IMR-90 (cell line): Measurements from ENCODE around the gene PGS1. TPM values are rescaled to one million over a fixed set of nuclear protein-coding genes. Genes with fewer than 3 reads are reported as not detected.

Source experiments
- ATAC-seq: fragments of 200-7000 bp; cut with Tn5 transposase; 2 replicates; pipeline ENCODE4 v1.9.1; 2020; ENCODE audit warnings: low read depth, mild to moderate bottlenecking, moderate library complexity
- BruUV-seq: library from RNA; stranded (reverse); fragments of 400-500 nt; replicated peaks from 2 replicates; lab custom pipeline; 2021; lab: Mats Ljungman, UMichigan
- CTCF ChIA-PET: fragments of 300-600 bp; formaldehyde crosslinking; extraction: SDS; loops from one replicate; lab custom pipeline; 2021; ENCODE audit warnings: antibody characterized with exemption; lab: Yijun Ruan, JAX
- POLR2A ChIA-PET: fragments of 300-600 bp; sonication (Branson Sonifier 250); formaldehyde crosslinking; loops from one replicate; lab custom pipeline; 2022; ENCODE audit warnings: antibody characterized with exemption; ENCODE audit not compliant: unreplicated experiment; lab: Charles Lee
- DNase-seq: peaks from one replicate; pipeline ENCODE4 v3.0.0; 2013
- H2AFZ ChIP-seq: replicated peaks from 2 replicates; pipeline ENCODE3; 2013; ENCODE audit warnings: low read length, mild to moderate bottlenecking; ENCODE audit not compliant: poor library complexity
- H2AK5ac ChIP-seq: 2 replicates; pipeline ENCODE4 v1.6.1; 2013; ENCODE audit warnings: low read depth, low read length, inconsistent platforms
- H2AK9ac ChIP-seq: replicated peaks from 2 replicates; pipeline ENCODE3; 2013; ENCODE audit warnings: mild to moderate bottlenecking, low read depth, low read length, moderate library complexity; ENCODE audit not compliant: poor library complexity
- H2BK120ac ChIP-seq: 2 replicates; pipeline ENCODE4 v1.6.1; 2013; ENCODE audit warnings: low read depth, low read length, inconsistent platforms
- H2BK15ac ChIP-seq: 3 replicates; pipeline ENCODE4 v1.6.1; 2013; ENCODE audit warnings: low read depth, low read length, inconsistent platforms
- H2BK20ac ChIP-seq: 2 replicates; pipeline ENCODE4 v1.6.1; 2013; ENCODE audit warnings: low read depth, mild to moderate bottlenecking, inconsistent platforms, low read length, moderate library complexity
- H2BK5ac ChIP-seq: 2 replicates; pipeline ENCODE4 v1.6.1; 2013; ENCODE audit warnings: mild to moderate bottlenecking, low read depth, low read length, inconsistent platforms; ENCODE audit not compliant: poor library complexity, severe bottlenecking
- H3K14ac ChIP-seq: replicated peaks from 2 replicates; pipeline ENCODE4 v1.6.1; 2013; ENCODE audit warnings: low read depth, low read length, inconsistent platforms
- H3K18ac ChIP-seq: 2 replicates; pipeline ENCODE4 v1.6.1; 2013; ENCODE audit warnings: low read depth, low read length, control low read depth
- H3K23ac ChIP-seq: 2 replicates; pipeline ENCODE4 v1.6.1; 2013; ENCODE audit warnings: low read depth, low read length, inconsistent platforms
- H3K27ac ChIP-seq: 2 replicates; pipeline ENCODE4 v1.5.1; 2013; ENCODE audit warnings: mild to moderate bottlenecking, control low read depth, low read length; ENCODE audit not compliant: insufficient read depth
- H3K27me3 ChIP-seq: 2 replicates; pipeline ENCODE4 v1.6.1; 2013; ENCODE audit warnings: low read length; ENCODE audit not compliant: control insufficient read depth, insufficient read depth
- H3K36me3 ChIP-seq: 2 replicates; pipeline ENCODE4 v1.6.1; 2013; ENCODE audit warnings: low read length, mixed read lengths; ENCODE audit not compliant: control insufficient read depth, insufficient read depth
- H3K4ac ChIP-seq: 2 replicates; pipeline ENCODE4 v1.6.1; 2013; ENCODE audit warnings: low read depth, low read length, inconsistent platforms
- H3K4me1 ChIP-seq: 2 replicates; pipeline ENCODE4 v1.6.1; 2013; ENCODE audit warnings: low read length, mixed read lengths; ENCODE audit not compliant: control insufficient read depth, insufficient read depth
- H3K4me2 ChIP-seq: 2 replicates; pipeline ENCODE4 v1.6.1; 2013; ENCODE audit warnings: low read depth, mild to moderate bottlenecking, control low read depth, low read length, moderate library complexity
- H3K4me3 ChIP-seq: 2 replicates; pipeline ENCODE4 v1.5.1; 2013; ENCODE audit warnings: low read depth, mild to moderate bottlenecking, control low read depth, low read length, moderate library complexity; ENCODE audit not compliant: insufficient read depth
- H3K56ac ChIP-seq: 2 replicates; pipeline ENCODE4 v1.6.1; 2013; ENCODE audit warnings: low read length, inconsistent platforms; ENCODE audit not compliant: insufficient read depth; ENCODE audit errors: extremely low read depth
- H3K79me1 ChIP-seq, 2 experiments: 2 replicates each; pipeline ENCODE4 v1.6.1; 2013; ENCODE audit warnings: low read length in 2 of 2, inconsistent platforms in 1 of 2, low read depth in 1 of 2
- H3K9ac ChIP-seq: 2 replicates; pipeline ENCODE4 v1.6.1; 2013; ENCODE audit warnings: low read depth, low read length, control low read depth
- H3K9me1 ChIP-seq: 2 replicates; pipeline ENCODE4 v1.6.1; 2013; ENCODE audit warnings: low read length, inconsistent platforms; ENCODE audit not compliant: insufficient read depth
- H3K9me3 ChIP-seq: 2 replicates; pipeline ENCODE4 v1.6.1; 2013; ENCODE audit warnings: low read length; ENCODE audit not compliant: control insufficient read depth, insufficient read depth
- H4K20me1 ChIP-seq: 2 replicates; pipeline ENCODE4 v1.6.1; 2013; ENCODE audit warnings: low read length, inconsistent platforms; ENCODE audit not compliant: insufficient read depth
- H4K5ac ChIP-seq: 2 replicates; pipeline ENCODE4 v1.6.1; 2013; ENCODE audit warnings: mild to moderate bottlenecking, low read depth, low read length, control low read depth
- H4K8ac ChIP-seq, 2 experiments: 2 replicates each; pipeline ENCODE4 v1.6.1; 2013; ENCODE audit warnings: low read depth in 2 of 2, low read length in 2 of 2, control low read depth in 1 of 2, inconsistent platforms in 1 of 2
- H4K91ac ChIP-seq: 2 replicates; pipeline ENCODE4 v1.6.1; 2013; ENCODE audit warnings: low read depth, low read length, inconsistent platforms; ENCODE audit not compliant: insufficient read depth
- CTCF ChIP-seq: conservative IDR thresholded peaks from 2 replicates; pipeline ENCODE4 v1.5.1; 2012; ENCODE audit warnings: mild to moderate bottlenecking, low read depth, low read length, improper control_type of control experiment
- FOS ChIP-seq: fragments of 150-350 bp; IDR thresholded peaks from 2 replicates; pipeline ENCODE4 v1.6.1; 2016; ENCODE audit warnings: low read depth, low read length
- WGBS, 2 experiments: methylation state at CpG; one replicate each; pipeline versions ENCODE4 v1.1.5 to v1.1.7; 2013; ENCODE audit warnings: missing lambda C conversion rate in 2 of 2; ENCODE audit not compliant: insufficient read length in 1 of 2; ENCODE audit errors: extremely low coverage in 2 of 2; 5-methylcytosine and 5-hydroxymethylcytosine counted together
- dilution Hi-C: fragments of 300-500 bp; cut with HindIII; formaldehyde crosslinking; loops from one replicate; pipeline ENCODE4 v1.14.3; 2018; ENCODE audit warnings: low sequenced_read_pairs; ENCODE audit not compliant: unreplicated experiment
- in situ Hi-C: fragments of 300-500 bp; cut with MboI; formaldehyde crosslinking; loops from 3 replicates; pipeline ENCODE4 v1.14.3; 2019; ENCODE audit warnings: low sequenced_read_pairs, inconsistent platforms, mixed read lengths
- intact Hi-C: fragments of 100-400 bp; cut with micrococcal nuclease; formaldehyde crosslinking; loops from 2 replicates; pipeline ENCODE4 v1.10.0; 2022
- polyA plus RNA-seq, 3 experiments: library from polyadenylated mRNA; depleted of rRNA; stranded (reverse); fragments of >200 nt; gene quantifications; 2 replicates each; pipeline ENCODE4 v1.2.3, GENCODE V29; 2012; ENCODE audit warnings: low replicate concordance in 1 of 3
- total RNA-seq: library from RNA; depleted of rRNA; stranded (reverse); fragments of >200 nt; gene quantifications from 2 replicates; pipeline ENCODE4 v1.2.3, GENCODE V29; 2012

PGS1 gene
- total and polyA plus RNA-seq, 2 of the 4 experiments (the other 2 are of a cell fraction), result 18.5 to 43.2 TPM

DNA sequence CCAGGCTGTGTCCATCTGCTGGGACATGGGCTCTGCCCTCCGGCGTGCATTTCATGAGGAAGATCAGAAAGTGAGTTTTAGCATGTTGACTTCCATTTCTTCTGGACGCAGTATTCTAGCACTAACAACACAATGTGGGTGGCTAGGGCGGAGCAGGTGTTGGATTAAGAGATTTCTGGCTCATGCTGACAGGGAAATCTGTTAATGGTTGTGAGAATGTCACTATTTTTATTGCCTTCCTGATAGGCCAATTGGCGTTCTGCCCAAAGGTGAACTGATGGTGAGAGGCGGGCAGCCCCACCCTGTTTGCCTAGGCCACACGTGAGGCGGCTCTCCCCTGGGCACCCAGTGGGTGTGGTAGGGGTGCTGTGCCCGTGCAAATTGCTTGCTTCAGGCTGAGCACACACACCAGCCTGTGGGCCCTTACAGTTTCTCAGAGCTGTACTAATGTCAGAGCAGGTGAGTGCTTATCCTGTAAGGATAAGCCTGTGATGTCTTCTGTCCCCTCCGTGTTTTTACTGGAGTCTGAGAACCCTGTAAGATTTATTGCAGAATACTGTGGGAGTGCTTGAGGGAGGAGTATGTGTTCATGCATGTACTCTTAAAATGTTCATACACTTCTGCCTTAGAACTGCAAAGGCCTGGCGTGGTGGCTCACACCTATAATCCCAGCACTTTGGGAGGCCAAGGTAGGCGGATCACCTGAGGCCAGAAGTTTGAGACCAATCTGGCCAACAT lies 30.9 kb downstream of the PGS1 start:
- no peak overlapping the region for H2AK9ac ChIP-seq
- H4K20me1 ChIP-seq, result peaks cover 66% of the 10 kb centered on the region
- H3K79me1 ChIP-seq, result peaks cover 61 to 93% of the 10 kb centered on the region in 2 experiments
- no peak overlapping the region for H3K4me2 ChIP-seq
- dilution Hi-C loops (no loop called here), intact Hi-C loops (no loop called here), in situ Hi-C loops (no loop called here)
- H3K9me3 ChIP-seq, result no peaks in the 10 kb centered on the region
- no peak overlapping the region for H3K27ac ChIP-seq
- H4K8ac ChIP-seq, result no peak overlapping the region
- H2AFZ ChIP-seq, result no peak overlapping the region
- no peaks in the 10 kb centered on the region for H3K27me3 ChIP-seq
- no peak overlapping the region for H3K4me3 ChIP-seq
- no peak overlapping the region for H4K5ac ChIP-seq
- no peak for DNase-seq
- TF ChIP-seq FOS (no peak), CTCF (no peak)
- no peak overlapping the region for H4K91ac ChIP-seq
- no peak overlapping the region for H3K18ac ChIP-seq
- no peak overlapping the region for H2AK5ac ChIP-seq
- CTCF ChIA-PET, result no interaction called here
- peaks cover 35% of the 10 kb centered on the region for H3K9me1 ChIP-seq
- H3K56ac ChIP-seq, result no peak overlapping the region
- no peak overlapping the region for H3K23ac ChIP-seq
- POLR2A ChIA-PET, result no interaction called here
- no peak overlapping the region for H3K14ac ChIP-seq
- no CpG with 5 or more reads among the region's 12 CpGs for WGBS, 2 experiments
- BruUV-seq, result no TSS peak
- no peak overlapping the region for H2BK120ac ChIP-seq
- H3K9ac ChIP-seq, result no peak overlapping the region
- no peak overlapping the region for H2BK5ac ChIP-seq
- H3K36me3 ChIP-seq, result peaks cover 57% of the 10 kb centered on the region
- ATAC-seq, result no peak
- no peak overlapping the region for H2BK15ac ChIP-seq
- peaks cover 14% of the 10 kb centered on the region for H3K4me1 ChIP-seq
- no peak overlapping the region for H3K4ac ChIP-seq
- no peak overlapping the region for H2BK20ac ChIP-seq
